Activated CD4-positive, alpha-beta T cell treated with anti-CD3 and anti-CD28 coated beads, Interleukin-10, Interleukin-2, amounts not matched to agents 100 ng/mL and 50 ng/mL, durations not matched to agents 16 hours and 8 hours (primary cell): ENCODE data around the gene ATL3.
"Not testable (repeated sequence)": the region's sequence is repeated elsewhere in the genome, so short reads cannot be mapped to it uniquely, and the experiment has no call there.

Source experiments
- DNase-seq: peaks from one replicate; pipeline ENCODE4 v3.0.0-alpha.2; 2020

Gene ATL3

DNA sequence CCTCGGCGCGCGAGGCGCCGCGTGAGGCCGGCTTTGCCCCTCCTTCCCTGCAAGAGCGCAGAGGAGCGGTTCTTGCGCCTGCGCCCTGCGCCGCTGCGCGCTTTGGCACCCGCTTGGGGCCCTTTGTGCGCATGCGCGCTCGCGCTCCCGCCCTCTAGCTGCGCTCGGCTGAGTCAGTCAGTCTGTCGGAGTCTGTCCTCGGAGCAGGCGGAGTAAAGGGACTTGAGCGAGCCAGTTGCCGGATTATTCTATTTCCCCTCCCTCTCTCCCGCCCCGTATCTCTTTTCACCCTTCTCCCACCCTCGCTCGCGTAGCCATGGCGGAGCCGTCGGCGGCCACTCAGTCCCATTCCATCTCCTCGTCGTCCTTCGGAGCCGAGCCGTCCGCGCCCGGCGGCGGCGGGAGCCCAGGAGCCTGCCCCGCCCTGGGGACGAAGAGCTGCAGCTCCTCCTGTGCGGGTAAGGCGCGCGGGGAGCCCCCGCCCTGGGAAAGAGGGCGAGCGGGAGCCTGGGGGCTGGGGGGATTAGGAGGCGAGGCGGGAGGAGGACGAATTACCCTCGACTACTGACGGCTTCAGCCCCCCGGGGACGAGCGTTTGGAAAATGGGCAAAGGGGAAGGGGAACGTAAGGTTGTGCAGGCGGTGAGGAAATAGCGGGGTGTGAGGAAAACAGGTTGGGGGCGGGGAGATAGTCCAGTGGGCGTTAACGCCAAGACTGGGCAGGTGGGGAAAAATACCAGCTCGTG, 10.3 kb upstream of the ATL3 start, which contains the start of gene RTN3:
Gene RTN3, plus strand, starts transcription at position 180 of the 745 bp plus-strand sequence. Its CDS starts 137 bp downstream, at position 317.
- peak; percentile 100 for DNase-seq

DNA sequence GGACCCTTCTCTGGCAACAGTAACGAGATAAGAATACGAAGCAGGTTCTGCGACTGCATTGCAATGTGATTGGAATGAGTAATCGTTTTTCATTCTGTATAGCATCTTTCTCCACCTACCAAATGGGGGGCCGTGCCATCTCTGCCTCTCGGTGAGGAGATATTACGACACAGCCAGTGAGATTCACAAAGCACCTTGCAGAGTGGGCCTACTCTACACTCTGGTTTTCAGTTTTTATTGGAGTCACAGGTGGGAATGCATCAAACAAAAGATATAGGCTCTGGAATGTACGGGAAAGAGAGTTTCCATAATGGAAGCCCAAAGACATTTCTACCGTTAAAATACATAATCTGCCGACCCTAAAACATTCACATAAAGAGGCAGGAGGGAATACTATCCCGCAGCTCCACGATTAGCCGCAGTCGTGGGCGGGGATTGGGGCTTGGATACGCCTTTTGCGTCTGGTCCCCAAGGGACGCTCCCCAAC, 9.7 kb upstream of the ATL3 start:
- DNase-seq = peak; percentile 58

DNA sequence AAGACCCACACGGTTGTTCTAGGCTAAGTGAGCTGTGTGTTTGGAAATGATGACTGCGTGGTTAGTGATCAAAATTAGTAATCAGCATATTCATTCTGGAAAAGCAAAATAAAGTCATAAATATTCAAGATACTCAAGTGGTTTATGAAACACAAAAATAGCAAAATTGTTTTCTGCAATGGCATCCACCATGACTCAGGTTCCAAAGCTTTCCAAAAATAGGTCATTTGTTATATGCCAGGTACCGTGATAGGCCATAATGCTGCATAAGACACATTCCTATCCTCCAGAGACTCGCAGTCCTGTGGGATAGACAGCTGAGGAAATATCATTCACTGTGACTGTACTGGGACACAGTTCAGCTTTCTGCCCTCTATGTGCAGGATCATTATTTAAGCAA, 2.4 kb upstream of the ATL3 start:
- DNase-seq = peak; percentile 40

DNA sequence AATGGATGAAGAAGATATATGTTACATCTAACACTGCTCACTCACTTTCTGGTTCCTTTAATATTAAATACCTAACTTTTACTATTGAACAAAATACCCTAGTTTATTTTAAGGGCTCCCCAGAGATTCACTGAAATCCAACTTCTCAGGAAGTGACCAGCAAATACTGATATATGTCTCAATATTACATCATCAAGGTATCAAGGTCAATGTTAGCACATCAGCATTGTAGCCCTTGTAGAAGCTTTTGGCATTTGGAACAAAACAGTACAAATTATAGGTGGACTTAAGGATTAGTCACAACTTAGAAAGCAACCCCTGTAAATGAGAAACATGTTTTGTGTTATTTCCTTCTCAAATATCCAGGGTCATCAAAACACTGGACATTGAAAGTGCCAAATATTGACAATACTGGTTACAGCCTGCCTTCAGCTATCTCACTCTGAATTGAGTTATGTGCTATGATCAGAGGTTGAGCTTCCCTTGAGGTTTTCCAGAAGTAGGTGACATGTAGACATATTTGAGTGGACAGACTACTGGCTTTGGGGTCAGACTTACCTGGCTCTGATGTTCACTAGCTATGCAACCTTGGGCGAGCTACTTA, 1.9 kb upstream of the ATL3 start:
- DNase-seq = no peak

DNA sequence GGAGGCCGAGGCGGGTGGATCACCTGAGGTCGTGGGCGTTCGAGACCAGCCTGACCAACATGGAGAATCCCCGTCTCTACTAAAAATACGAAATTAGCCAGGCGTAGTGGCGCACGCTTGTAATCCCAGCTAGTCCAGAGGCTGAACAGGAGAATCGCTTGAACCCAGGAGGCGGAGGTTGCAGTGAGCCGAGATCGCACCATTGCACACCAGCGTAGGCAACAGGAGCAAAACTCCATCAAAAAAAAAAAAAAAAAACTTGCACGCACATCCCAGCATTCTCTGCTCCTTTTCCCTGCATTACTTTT, 934 bp upstream of the ATL3 start:
- DNase-seq = no peak

DNA sequence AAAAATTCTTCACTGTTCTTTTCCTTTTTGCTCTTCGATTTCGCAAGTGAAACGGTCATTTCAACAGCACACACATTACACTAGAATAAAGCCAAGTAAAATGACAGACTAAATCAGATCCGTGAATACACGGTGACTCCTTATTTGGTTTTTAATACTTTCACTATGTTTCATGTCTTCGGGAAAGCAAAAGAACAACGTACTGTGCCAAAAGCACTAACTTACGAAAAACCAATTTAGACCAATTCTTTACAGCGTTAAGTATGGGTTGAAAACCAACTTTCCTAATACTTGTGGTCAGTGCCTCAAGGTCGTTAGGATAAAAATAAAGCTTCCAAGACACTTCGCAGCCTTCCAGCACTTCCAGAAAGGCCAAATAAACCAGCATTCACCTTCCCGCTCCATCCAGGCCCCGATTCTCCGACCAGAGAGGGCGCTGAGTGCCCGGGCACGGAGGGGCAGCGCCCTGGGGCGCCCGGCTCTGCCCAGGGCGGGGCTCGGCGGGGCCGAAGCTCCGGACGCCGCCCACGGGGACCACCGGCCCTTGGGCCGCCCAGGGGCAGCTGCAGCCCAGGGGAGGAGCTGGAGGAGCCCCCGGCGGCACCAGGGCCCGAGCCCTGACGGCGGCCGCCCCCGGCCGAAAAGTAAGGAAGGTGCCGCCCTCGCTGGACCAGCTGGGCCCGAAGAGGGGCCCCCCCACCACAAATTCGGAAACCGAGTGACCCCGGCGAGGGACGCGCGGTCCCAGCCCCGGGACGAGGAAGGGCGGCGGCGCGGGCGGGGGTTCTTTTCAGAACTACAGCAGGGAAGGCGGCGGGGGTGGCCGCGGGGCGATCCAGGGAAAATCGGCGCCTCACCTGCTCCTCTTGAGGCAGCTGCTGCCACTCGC, 499 bp downstream of the ATL3 start:
- DNase-seq = peak; percentile 41

DNA sequence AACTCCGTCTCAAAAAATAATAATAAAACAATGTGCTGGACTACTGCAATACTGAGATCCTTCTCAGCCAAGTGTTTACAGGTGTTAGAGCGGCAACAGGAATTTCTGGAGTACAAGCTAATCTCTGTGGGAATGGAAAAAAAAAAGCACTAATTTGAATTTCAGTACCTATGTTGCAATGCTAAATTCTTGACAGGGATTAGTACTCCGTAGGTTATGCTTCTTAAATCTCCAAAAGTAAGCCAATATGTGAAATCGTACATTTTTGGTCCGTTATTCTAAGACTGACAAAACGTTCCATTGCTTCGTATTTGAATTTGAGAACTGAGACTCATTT, 1.1 kb downstream of the ATL3 start:
- DNase-seq = no peak

DNA sequence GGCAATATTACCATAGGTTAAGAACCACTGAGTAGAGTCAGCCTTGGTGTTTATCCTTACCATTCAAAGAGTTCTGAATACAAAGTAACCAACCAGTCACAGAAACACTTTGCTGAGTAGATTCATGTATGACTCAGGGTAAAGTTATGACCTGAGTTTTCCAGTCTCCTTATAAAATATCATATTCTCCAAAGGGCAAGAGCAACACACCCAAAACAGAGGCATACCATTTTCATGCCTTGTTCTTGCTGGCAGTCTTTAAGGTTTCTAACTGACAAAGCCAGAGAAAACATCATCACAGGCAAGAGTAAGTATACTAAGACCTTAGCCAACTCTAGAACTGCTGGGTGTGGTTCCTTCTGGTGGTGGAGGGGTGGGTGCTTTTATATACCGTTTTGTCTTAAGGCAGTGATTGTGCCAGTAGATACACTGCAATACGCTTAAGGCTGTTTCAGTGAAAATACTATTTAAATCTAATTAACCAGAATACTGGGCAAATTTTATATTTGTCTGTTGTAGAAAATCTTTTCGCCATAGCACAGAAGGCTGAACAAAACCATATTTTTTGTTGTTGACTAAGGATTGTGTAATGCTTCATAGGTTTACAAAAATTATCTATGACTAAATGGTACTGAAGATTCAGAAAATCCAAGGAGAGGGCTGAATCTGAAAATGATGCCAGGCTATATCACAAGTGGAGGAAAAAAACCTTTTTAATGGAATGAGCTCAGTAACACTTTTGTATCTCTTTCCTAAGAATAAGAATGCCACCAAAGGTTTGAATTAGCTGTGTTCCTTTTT, 3.0 kb downstream of the ATL3 start:
- DNase-seq = peak; percentile 30

DNA sequence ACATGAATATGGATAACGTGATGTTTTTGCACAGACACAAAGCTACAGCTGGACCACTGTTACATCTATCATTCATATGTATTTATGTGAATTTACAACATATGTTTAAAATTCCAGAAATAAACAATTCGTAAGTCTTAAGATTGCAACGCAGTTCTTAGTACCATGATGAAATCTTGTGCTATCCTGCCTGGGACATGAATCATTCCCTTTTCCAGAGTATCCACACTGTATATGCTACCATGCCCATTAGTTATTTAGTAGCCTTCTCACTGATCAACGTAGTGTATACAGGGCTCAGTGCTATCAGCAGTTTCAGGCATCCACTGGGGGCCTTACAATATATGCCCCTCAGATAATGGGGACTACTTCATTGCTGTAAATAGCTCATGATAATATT, 4.3 kb downstream of the ATL3 start:
- DNase-seq = no peak

DNA sequence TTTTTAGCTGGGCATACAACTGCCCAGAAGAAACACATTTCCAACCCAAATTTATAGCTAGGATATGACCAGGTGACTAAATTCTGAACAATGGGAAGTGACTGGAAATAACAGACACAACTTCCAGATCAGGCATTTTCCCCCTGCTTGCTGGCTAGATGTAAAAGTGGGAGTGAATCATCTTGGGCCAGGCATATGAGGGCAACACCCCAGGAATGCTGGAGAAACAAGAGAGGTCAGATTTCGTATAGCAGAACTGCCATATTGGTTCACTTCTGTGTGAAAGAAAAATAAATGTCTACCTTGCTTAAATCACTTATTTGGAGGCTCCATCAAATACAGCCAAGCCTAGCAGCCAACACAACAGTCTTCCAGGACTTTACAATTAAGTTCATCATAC, 7.4 kb downstream of the ATL3 start:
- DNase-seq = no peak

DNA sequence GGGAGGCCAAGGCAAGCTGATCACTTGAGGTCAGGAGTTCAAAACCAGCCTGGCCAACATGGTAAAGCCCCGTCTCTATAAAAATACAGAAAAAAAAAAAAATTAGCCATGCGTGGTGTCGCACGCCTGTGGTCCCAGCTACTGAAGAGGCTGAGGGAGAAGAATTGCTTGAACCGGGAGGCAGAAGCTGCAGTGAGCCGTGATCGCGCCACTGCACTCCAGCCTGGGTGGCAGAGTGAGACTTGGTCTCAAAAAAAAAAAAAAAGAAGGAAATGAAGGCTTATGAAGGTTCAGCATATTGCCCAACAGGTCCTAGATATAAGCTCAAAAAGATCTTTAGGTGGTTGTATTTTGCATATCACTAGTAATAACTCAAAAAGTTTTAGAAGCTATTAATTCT, 10.2 kb downstream of the ATL3 start:
- DNase-seq = no peak

DNA sequence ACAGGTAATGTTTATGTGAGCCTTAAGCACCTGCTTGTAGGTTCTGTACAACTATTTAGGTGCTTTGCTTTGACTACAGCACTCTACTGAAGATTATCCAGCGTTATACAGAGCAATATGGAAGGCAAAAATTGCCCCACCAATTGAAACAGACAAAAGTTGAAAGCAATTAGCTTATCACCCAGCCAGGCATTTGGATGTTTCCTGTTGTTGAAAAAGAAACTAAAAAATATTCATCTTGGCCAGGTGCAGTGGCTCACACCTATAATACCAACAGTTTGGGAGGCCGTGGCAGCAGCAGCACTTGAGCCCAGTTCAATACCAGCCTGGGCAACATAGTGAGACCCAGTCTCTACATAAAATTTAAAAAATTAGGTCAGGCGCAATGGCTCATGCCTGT, 18.5 kb downstream of the ATL3 start:
- DNase-seq = no peak

DNA sequence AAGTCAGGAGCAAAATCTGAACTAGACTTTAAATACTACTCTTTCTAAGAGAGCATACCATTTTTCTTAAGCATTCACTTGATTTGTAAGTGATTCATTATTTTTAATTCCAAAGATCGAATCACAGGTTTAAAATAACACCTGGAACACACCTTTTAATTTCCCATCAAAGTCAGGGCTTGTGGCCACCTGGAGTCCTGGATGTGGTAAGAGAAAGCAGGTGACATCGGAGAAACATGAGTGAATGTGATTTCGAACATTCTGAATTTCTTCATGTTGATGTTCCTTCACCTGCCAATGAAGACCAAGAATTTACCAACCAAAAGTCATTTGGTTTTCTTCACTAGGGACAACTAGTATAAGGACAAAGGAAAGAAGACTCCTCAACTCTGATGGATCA, 28.0 kb downstream of the ATL3 start:
- no peak for DNase-seq

DNA sequence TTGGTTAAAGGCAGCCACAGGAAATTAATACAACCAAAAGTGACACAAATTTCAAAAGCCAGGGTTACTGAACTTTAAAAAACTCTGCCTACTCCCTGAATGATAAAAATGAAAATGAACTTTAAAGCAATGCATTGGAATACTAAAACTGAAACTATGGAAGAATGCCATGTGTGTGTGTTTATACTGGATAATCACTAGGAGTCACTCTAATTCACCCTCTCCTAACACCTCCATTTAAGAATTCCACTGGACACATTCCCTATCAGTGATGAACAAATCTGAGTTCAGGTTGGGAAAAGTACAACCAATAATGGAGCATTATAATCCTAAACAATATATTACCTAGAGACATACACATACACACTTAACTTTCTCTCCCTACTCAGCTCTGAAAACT, 29.4 kb downstream of the ATL3 start:
- no peak for DNase-seq

DNA sequence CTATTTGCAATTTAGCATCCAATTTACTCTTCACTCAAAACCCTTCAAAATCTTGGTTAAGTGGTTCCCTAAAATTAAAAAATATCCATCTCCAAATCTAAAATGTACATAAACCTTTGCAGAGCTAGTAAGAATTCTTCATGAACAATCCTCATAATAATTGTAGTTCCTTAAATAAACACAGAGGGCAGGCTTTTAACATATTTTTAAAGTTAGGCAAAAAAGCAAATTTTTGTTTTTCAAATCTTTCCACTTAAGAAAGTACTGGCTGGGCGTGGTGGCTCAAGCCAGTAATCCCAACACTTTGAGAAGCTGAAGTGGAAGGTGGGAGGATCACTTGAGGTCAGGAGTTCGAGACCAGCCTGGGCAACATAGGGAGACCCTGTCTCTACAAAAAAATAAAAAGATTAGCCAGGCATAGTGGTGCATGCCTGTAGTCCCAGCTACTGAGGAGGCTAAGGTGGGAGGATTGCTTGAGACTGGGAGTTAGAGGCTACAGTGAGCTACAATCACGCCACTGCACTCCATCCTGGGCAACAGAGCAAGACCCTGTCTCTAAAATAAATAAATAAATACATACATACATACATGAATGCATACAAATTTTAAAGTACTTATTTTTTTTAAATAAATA, 31.9 kb downstream of the ATL3 start:
- DNase-seq = no peak

DNA sequence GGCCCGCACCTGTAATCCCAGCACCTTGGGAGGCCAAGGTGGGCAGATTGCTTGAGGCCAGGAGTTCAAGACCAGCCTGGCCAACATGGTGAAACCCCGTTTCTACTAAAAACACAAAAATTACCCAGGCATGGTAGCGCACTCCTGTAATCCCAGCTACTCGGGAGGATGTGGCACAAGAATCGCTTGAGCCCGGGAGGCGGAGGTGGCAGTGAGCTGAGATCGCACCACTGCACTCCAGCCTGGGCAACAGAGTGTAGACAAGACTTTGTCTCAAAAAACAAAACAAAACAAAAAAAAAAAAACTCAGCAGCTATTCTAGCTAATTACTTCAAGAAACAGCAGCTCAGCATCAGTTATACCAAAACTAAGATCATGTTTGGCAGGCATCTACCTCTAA, 32.7 kb downstream of the ATL3 start:
- not testable (repeated sequence) for DNase-seq

DNA sequence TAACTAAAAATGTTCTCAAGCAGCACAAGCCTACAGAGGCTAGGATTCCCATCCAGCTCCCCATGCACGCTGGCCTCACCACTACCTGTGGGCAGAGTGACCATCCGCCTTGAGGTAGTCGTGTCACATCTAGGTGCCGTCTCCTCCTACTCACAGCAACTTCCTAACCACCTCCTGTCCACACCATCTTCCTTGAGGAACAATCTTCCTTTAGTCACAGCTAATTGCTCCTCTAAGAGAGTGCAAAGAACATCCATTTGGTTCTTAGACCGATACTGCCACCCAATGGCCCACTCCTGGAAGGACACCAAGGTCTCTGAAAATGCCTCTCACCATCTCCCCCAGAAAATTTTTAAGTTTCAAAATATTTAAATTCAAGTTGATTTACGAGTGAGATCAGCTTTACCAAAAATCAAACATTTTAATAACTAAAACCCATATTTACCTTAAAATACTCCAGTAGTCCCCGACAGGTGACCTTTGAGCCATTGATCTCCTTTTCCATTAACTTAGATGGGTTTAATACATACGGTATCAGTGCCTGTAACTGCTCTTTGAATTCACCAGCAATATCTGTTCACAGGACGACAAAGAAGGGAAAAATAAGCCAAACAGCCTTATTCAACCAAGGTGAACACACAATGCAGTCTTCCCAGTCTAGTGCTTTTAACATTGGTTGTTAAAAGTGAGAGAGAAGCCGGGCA, 35.3 kb downstream of the ATL3 start:
- DNase-seq = peak; percentile 70

DNA sequence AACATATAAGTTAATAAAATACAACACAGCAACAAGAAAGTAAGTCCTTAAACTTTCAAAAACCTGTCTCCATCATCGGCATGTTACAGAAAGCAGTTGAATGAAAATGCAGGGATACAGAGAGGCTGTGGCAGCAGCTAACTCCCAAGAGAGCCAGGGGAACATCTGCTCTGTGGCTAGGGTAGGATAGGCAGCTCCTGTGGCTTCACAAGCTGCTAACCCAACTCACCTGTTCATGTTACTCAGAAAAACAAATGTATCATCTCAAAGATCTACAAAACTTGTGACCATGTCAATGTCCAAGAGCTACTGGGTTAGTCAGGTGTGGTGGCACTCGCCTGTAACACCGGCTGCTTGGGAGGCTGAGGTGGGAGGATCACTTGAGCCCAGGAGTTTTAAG, 41.8 kb downstream of the ATL3 start:
- DNase-seq = no peak

DNA sequence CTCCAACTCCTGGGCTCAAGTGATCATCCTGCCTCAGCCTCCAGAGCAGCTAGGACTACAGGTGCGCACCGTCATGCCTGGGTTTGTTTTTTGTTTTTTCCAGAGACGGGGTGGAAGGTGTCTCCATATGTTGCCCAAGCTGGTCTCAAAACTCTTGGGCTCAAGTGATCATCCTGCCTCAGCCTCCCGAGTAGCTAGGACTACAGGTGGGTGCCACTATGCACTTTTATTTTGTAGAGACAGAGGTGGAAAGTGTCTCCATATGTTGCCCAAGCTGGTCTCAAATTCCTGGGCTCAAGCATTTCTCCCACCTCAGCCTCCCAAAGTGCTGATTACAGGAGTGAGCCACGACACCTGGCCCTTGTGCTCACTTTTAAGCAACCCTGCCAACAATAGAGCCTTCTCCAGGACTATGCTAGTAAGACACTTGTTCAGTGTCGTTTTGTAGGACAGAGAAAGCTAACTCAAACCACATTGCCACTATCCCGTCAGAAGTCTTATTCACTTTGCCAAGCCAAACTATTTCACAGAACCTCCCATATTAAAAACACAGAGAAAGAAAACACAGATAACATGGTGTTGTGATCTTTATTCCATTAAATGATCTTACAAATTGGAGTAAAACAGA, 47.5 kb downstream of the ATL3 start:
- DNase-seq = no peak

DNA sequence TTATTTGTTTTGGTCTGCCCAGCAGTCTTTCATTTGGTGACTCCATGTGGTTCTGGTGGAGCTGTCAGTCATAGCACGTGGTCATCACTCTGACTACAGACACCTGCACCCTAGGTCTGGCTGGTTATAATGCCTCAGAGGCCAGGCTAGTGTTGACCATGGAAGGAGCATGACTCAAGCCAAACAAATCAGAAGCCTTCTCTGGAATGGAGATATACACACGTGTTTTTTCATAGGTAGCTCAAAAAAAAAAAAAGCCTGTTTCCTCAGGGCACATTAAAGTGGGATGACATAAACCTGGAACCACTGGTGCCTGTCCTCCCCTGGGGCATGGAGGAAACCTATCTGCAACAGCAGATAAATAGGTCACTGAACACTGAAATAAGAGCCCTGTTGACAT, 48.9 kb downstream of the ATL3 start:
- DNase-seq = no peak

DNA sequence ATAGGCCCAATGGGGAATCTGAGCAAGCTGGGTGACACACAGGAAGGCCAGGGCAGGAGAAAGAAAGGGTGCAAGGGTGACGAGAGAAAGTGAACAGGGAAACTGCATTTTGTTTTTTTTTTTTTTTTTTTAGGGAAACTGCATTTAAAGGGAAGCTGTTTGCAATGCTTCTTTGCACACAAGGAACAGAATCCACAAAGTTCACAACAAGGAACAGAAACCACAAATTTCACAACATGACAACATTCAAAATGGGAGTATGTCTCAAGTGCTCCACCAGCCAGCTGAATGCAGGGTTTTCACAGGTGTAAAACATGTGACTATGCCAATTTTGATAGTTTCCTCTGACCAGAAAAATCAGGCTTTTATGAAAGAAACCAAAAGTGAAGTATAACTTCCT, 50.1 kb downstream of the ATL3 start:
- DNase-seq = peak; percentile 15
